NCI-H82 treated with DMSO at 0.1 percent for 48 hours (cell line): ENCODE results near the gene RGS13.
"Not testable (repeated sequence)": the region's sequence is repeated elsewhere in the genome, so short reads cannot be mapped to it uniquely, and the experiment has no call there.

ENCODE experiments used
- DNase-seq: peaks from one replicate; lab custom pipeline; 2025; ENCODE audit not compliant: unreplicated experiment; lab: John Stamatoyannopoulos, UW

RGS13 gene

GRCh38 chr1:192675716-192676115 is 39.8 kb downstream of the RGS13 start:
- no peak for DNase-seq

GRCh38 chr1:192678099-192678498 is 42.2 kb downstream of the RGS13 start:
- DNase-seq, result no peak

- no peak for DNase-seq
These were observed 46.4 kb downstream of the RGS13 start for GRCh38 chr1:192682335-192682734.

- not testable (repeated sequence) for DNase-seq
These were observed 47.1 kb downstream of the RGS13 start for GRCh38 chr1:192683081-192683480.

- DNase-seq, result no peak
These were observed 53.5 kb downstream of the RGS13 start for GRCh38 chr1:192689459-192689858.

GRCh38 chr1:192691041-192691440 is 55.1 kb downstream of the RGS13 start:
- no peak for DNase-seq

GRCh38 chr1:192696082-192696481 is 60.1 kb downstream of the RGS13 start:
- no peak for DNase-seq

GRCh38 chr1:192697771-192698170 is 61.8 kb downstream of the RGS13 start:
- no peak for DNase-seq

GRCh38 chr1:192698731-192699130 is 62.8 kb downstream of the RGS13 start:
- DNase-seq, result no peak

- no peak for DNase-seq
These were observed 64.9 kb downstream of the RGS13 start for GRCh38 chr1:192700834-192701271.

- DNase-seq, result no peak
These were observed 66.4 kb downstream of the RGS13 start for GRCh38 chr1:192702212-192702902.

GRCh38 chr1:192703283-192704206 is 67.6 kb downstream of the RGS13 start:
- no peak for DNase-seq

- no peak for DNase-seq
These were observed 69.6 kb downstream of the RGS13 start for GRCh38 chr1:192705510-192705909.

- no peak for DNase-seq
These were observed 71.0 kb downstream of the RGS13 start for GRCh38 chr1:192706936-192707335.

GRCh38 chr1:192707978-192708547 is 72.1 kb downstream of the RGS13 start:
- no peak for DNase-seq

GRCh38 chr1:192709544-192709943 is 73.6 kb downstream of the RGS13 start:
- DNase-seq, result no peak
